ENCODE measurements around the gene GJA4. TPM values are rescaled to one million over a fixed set of nuclear protein-coding genes. Genes with fewer than 3 reads are reported as not detected.

GJA4 gene
- total and polyA plus RNA-seq, 2 of the 8 experiments (the other 6 are each of a cell fraction or from before 2014, with no cell fraction given) = 3.2 to 3.9 TPM

- no peak for TF ChIP-seq CEBPB (IDR thresholded peaks at IDR 0.05; ENCODE audit: low read depth, low read length)
Measured at GRCh38 chr1:34761176-34761761, 31.5 kb upstream of the GJA4 start (continued).
